NCI-H2171 treated with DMSO at 0.1 percent for 48 hours (cell line): Measurements from ENCODE around the gene GRIK2.
A peak's percentile ranks its signal among the peaks of the same experiment; 100 is the strongest.
"Not testable (repeated sequence)": the region's sequence is repeated elsewhere in the genome, so short reads cannot be mapped to it uniquely, and the experiment has no call there.

ENCODE experiments used
- DNase-seq: peaks from one replicate; lab custom pipeline; 2025; lab: John Stamatoyannopoulos, UW

The GRIK2 gene

DNA sequence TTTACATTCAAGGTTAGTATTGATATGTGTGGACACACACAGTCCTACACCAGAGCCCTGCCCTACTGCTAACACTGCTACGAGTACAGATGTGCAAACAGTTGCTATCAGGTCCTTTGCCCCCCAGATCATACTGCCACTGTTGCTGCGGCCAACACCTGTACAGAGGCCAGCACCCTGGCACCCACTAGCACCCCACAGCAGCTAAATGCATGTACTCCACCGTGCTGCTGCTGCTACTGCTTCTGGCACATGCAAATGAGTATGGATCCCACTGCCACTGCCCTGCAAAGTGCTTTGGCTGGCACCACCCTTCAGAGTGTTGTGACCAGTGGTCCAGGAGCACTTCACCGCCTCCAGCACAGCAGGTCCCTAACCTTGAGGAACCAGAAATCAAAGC is 621.9 kb downstream of the GRIK2 start:
- no peak for DNase-seq

DNA sequence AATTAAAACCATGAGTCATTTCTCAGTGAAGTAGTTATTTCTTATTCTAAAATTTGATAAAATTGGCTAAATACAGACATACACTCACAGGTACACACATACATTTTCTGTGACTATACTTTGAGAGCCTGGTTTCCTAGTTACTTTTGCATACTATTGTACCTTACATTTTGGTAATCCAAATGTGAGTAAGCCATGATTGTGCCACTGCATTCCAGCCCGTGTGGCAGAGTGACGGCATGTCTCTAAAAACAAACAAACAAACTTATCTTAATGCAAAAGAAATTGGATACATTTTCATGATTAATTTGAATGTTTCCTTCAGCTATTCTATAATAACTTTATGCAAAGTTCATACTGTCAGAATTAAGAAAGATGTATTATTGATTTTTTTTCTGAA is 628.8 kb downstream of the GRIK2 start:
- DNase-seq = no peak

DNA sequence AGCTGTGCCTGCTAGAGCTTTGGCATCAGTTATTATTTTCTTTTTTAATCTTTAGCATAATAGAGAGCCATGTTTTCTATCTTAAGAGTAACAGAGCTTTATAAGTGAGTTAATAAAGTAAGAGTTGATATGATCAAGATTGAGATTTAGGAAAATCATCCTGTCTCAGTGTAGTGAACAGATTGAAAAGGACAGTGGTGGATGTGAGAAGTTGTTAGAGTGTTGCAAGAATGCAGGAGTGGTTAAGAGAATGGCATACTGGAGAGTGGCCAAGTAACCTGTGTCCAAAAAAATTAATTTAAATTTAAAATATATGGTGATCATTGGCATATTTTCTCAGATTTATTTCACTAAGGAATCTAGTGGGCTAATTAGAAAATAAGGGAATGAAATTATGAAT is 629.3 kb downstream of the GRIK2 start:
- DNase-seq = no peak

DNA sequence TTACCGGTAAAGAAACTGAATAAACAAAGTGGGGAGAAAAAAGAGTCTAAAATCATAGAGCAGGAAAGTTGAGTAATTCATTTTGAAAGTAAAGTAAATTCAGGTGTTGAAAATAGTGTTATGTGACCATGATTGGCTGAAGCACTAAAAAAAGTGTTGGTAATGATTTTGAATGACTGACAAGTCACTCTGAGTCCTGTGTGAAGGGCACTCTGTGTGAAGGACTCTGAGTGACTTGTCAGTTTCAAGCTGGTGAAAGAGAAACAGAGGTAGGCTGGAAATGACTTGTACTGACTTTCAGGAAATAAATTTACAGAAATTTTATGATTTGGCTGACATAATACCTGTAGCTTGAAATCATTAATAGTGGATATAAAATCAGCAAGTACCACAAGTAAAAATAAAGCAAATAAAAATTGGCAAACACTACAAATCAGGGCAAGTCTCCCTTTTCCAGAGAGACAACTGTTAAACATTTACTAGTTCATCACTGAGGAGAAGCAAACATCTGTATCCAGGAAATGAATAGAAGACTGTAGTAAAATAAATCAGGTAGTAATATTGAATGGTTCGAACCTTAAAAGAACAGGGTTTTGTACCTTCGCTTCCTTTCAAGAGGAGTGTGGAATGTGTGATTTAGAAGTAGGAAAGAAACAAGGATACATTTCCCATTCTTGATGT is 630.6 kb downstream of the GRIK2 start:
- DNase-seq = no peak

DNA sequence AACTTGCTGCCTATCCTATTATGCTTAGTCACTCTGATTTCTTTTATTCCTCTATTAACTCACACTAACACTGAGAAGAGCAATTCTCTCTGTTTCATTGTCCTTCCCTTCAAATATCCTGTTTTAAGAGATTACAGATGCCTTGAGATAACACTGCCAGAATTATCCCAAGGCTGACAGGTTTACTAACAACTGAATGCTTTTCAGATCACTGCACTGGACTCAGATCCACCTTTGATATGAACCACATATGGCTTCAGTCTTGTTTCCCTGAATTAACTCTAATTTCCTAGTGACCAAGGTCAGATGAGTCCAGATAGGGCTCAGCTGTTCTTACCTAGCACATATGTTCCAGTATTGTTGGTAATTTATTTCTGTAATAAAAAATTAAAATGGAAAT is 633.1 kb downstream of the GRIK2 start:
- DNase-seq = peak; percentile 22

DNA sequence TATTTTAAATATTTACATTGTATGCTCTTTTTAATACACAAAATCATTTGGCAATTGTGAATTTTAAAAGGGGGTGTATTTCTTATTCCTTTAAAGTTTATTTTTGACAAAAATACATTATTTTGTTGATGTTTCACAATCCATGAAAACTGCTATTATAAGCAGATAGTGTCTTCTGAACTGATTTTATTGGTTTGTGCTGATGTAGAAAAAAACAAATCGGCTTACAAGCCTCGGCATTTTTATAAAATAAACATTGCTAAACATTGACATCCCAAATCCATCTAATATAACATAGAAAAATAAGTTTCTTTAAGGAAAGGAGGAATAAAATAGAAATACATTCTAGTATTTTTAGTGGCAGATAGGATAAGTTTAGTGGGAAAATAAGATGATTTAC is 634.7 kb downstream of the GRIK2 start:
- DNase-seq = no peak

DNA sequence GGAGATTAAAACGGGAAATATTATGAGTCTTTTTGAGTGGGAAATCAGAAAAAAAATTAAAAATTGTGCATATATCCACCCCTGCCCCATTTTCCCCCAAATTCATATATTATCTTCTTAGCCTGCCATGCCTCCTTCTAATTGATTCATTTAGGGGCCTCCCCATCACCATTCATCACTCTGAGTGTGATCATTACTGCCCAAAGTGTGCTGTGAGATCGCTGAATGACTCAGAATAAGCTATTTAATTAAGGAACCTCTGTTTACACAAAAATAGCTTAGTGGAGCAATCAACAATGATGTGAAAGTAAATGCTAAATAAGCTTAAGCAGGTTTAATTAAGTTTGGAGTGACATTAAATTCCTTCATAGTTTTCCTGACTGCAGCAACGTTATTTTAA is 645.5 kb downstream of the GRIK2 start:
- no peak for DNase-seq

DNA sequence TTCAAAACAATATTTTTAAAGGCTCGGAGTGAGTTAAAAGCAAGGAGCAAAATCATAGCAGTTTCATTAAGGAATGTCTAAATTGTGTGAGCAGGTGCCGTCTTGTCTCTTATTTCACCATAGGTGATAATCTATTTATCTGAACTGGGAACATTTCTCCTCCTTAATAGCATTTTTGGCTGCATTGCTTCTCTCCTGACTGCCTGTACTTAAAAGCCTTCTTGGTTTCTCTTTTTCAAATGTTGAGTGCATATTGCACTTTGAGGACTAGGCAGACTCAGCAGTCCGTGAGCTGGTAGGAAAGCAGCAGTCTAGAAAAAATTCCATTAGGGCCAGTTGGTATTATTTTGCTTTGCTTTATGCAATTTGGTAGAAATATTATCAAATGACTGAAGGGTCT is 645.9 kb downstream of the GRIK2 start:
- DNase-seq = peak; percentile 34

DNA sequence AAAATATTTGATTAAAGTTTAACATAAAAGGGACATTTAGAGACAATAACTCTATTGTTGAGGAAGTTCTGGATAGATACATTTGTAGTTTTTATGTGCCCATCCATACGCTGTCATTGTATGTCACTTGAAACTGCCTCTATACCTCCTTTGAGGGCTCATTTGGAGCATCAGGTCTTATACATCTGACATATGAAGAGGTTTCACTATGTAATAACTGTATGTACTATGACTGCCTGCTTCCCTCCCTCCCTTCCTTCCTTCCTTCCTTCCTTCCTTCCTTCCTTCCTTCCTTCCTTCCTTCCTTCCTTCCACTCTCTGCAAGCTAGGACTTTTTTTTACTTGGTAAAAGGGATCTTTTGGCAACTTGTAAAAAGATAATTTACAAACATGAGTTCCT is 657.5 kb downstream of the GRIK2 start:
- no peak for DNase-seq

DNA sequence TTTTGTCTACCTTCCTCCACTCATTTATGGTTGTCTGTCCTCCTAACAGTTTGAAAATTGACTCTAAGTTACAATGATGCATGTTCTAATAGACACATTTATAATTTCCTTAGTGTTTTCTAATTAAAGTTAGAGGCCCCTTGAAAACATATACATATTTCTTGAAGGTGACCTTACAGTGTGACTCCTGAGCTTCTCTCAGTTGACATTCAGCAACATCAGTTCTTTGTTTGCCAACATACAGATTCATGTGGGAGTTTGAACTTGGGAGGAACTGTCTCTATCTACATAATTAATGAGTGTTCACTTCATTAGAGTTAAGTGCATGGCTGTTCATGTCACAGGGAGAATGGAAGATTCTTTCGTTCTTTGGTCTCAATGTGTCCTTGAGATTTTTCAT is 658.2 kb downstream of the GRIK2 start:
- DNase-seq = no peak

DNA sequence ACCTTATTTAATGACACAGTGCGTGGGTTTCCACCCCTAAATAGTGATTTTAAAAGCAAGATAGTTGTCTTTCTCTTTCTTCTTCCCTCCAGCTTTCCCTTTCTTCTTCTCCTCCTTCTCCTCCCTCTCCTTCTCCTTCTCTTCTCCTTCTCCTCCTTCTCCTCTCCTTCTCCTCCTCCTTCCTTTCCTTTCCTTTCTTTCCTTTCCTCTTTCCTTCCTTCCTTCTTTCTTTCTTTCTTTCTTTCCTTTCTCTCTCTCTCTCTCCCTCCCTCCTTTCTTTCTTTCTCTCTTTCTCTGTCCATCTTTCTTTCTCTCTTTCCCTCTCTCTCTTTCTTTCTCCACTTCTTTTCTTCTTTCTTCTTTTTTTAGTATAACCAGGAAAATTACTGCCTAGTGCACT is 670.6 kb downstream of the GRIK2 start:
- DNase-seq = no peak

DNA sequence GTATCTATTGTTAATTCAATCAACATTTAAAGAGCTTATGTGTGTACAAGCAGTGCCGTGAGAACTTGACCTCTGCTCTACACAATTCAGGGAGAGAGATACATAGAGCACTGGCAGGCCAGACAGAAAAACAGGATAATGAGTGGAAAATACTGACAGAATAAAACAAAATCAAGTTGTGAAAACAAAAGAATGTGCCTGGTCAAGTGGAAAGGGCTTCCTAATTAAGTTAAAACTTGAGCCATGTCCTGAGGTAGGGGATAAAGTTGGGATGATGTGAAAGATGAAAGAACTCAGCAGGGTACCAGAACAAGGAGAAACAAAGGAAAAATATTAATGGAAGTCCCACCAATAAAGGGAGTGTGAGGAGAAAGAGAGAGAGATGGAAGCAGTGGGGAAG is 672.8 kb downstream of the GRIK2 start:
- no peak for DNase-seq

DNA sequence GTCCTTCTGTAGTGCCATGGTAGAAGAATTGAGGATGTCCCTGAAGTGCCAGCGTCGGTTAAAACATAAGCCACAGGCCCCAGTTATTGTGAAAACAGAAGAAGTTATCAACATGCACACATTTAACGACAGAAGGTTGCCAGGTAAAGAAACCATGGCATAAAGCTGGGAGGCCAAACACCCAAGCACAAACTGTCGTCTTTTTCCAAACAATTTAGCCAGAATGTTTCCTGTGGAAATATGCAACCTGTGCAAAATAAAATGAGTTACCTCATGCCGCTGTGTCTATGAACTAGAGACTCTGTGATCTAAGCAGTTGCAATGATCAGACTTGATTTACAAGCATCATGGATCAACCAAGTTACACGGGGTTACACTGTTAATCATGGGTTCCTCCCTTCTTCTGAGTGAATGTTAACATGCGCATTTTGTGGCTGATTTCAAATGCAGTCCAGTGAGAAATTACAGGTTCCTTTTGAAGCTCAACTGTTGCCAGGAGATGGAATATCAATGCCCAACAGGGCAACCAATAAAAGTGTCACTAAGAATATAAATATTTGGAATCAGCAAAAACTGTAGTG is 674.9 kb downstream of the GRIK2 start:
- DNase-seq = no peak

DNA sequence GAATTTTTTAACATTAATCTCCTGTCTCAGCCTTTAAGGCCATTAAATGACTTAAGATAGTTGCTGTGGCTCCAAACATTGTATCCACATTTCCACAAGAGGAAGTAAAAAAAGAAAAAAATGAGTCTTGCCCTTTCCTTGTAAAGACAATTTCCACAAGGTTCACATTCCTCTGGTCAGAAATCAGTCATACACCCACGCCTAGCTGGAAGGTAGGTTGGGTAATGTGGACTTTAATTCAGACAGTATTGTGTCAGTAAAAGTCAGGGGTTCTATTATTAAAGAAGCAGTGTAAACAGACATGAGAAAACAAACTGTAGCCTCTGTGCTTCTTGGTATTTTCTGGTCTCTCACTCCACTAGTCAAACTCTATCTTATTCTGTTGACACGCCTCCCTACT is 682.0 kb downstream of the GRIK2 start:
- DNase-seq = no peak

DNA sequence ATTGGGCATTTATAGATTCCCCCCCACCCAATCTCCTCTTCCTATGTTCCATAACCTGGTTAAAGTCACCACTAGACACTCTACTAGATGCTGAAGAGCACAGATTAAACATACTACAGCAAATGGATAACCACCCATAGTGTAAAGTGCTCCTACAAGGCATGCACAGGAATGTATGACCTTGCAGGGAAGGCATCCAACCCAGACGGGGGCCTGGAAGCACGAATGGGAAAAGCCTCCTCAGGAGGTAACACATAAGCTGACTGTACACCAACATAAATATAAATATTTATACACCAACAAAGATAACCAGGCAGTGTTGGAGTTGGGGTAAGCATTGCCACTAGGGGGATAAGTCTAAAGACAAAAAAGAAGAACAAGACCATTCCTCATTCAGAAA is 691.7 kb downstream of the GRIK2 start:
- no peak for DNase-seq

DNA sequence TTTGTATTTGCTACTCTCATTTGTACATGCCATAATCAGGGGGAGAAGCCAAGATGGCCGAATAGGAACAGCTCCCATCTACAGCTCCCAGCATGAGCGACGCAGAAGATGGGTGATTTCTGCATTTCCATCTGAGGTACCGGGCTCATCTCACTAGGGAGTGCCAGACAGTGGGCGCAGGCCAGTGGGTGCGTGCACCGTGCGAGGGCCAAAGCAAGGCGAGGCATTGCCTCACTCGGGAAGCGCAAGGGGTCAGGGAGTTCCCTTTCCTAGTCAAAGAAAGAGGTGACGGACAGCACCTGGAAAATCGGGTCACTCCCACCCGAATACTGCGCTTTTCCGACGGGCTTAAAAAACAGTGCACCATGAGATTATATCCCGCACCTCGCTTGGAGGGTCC is 694.7 kb downstream of the GRIK2 start:
- DNase-seq = not testable (repeated sequence)

DNA sequence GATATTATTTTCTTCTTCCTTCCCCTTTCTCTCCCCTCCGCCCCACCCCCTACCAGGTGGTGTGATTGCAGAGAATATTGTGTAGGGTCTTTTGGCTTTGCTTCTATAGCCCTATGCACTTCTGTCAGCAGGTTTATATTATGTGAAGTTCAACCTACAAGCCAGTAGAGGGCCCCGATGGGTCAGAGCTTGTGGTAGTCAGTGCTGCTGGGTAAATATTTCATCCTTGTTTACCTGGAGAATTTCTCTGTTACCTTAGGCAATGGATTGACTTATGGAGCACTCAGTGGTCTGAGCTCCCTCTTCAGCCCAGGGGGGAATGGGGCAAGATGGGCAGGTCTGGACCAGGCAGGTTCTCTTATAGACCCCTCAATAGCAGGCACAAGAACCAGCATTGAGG is 720.9 kb downstream of the GRIK2 start:
- peak; percentile 24 for DNase-seq

DNA sequence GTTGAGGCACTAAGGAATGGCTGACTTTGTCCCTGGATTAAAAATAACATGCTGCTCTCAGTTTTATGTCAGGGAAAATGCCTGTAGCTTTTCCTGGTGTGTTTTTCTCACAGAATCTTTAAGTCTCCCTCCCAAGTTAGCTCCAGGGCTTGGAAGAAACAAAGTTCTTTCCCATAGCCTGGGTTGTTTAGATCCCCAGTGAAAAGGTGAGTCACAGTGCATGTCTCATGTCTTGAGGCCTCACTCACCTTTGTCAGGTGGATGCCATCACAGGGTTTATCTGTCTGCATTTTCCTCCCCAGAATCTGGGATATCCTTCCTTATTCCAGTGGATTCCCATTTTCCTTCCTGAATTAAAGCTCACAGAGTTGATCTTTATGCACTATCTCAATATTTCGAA is 722.4 kb downstream of the GRIK2 start:
- DNase-seq = no peak

DNA sequence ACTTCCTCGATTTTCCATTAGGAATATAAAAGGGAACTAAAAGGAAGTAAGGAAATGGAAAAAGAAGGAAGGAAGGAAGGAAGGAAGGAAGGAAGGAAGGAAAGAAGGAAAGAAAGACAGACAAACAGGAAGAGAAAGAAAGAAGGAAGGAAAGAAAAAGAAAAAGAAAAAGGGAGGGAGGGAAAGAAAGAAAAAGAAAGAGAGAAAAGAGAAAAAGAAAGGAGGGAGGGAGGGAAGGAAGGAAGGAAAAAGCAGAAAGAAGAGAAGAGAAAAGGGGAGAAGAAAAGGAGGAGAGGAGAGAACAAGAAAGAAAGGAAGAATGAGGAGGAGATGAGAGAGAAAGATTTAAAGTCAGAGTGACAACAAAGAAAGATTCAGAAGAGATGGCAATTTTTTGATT is 724.5 kb downstream of the GRIK2 start:
- no peak for DNase-seq
